ENCODE data around the gene CAPZB. TPM values are rescaled to one million over a fixed set of nuclear protein-coding genes. Genes with fewer than 3 reads are reported as not detected.

Gene CAPZB
- total RNA-seq, 3 donors from 2014 or later = 112 to 114 (median 113) TPM

- intact Hi-C loops (cut with DNase I; ENCODE audit: low total_unique reads) = loop anchor here (10.0 kb wide), 2 partner anchors 47 to 77 kb away; no protein-coding TSS in a partner anchor
- TF ChIP-seq POLR2AphosphoS5 (IDR thresholded peaks at IDR 0.05) (no peak), CTCF (IDR thresholded peaks at IDR 0.05) (no peak), POLR2A (IDR thresholded peaks at IDR 0.05) (no peak)
- Histone ChIP-seq H3K9me3 (no peaks in the 10 kb centered on the region), H3K27me3 (no peaks in the 10 kb centered on the region), H3K36me3 (no peaks in the 10 kb centered on the region), H3K4me1 (peaks cover 7 to 42% of the 10 kb centered on the region in 2 donors), H3K4me3 (no peak overlapping the region), H3K27ac (no peak overlapping the region)
- DNase-seq (ENCODE audit: low spot score in 2 of 2) = no peak
Measured at GRCh38 chr1:19481826-19482398, 3.4 kb downstream of the CAPZB start.

- H3K4me3 ChIP-seq = no peak overlapping the region
- TF ChIP-seq POLR2A (IDR thresholded peaks at IDR 0.05) (no peak), POLR2AphosphoS5 (IDR thresholded peaks at IDR 0.05) (no peak), CTCF (IDR thresholded peaks at IDR 0.05) (no peak)
- H3K9me3 ChIP-seq = no peaks in the 10 kb centered on the region
- peaks cover 7 to 47% of the 10 kb centered on the region in 2 donors for H3K4me1 ChIP-seq
- no peaks in the 10 kb centered on the region for H3K36me3 ChIP-seq
- H3K27ac ChIP-seq = no peak overlapping the region
- intact Hi-C loops (cut with DNase I; ENCODE audit: low total_unique reads) = loop anchor here (10.0 kb wide), 2 partner anchors 45 to 75 kb away; no protein-coding TSS in a partner anchor
- no peaks in the 10 kb centered on the region for H3K27me3 ChIP-seq
- DNase-seq (ENCODE audit: low spot score in 2 of 2) = no peak
Measured at GRCh38 chr1:19480282-19480681, 5.1 kb downstream of the CAPZB start.

GRCh38 chr1:19479351-19480120 is 5.8 kb downstream of the CAPZB start:
- TF ChIP-seq POLR2A (IDR thresholded peaks at IDR 0.05) (no peak), CTCF (IDR thresholded peaks at IDR 0.05) (no peak)
- no peak overlapping the region for H3K4me3 ChIP-seq
- intact Hi-C loops (cut with DNase I; ENCODE audit: low total_unique reads) = loop anchor here (5.0 to 10.0 kb wide), 3 partner anchors 45 to 1952 kb away; no protein-coding TSS in a partner anchor
- DNase-seq (ENCODE audit: low spot score in 2 of 2) = no peak
- no peak overlapping the region for H3K27ac ChIP-seq
- peaks cover 7 to 47% of the 10 kb centered on the region in 2 donors for H3K4me1 ChIP-seq
- H3K9me3 ChIP-seq = no peaks in the 10 kb centered on the region
- H3K36me3 ChIP-seq = no peaks in the 10 kb centered on the region
- H3K27me3 ChIP-seq = no peaks in the 10 kb centered on the region

GRCh38 chr1:19478322-19478721 is 7.0 kb downstream of the CAPZB start:
- no peak for DNase-seq (ENCODE audit: low spot score in 2 of 2)
- intact Hi-C loops (cut with DNase I; ENCODE audit: low total_unique reads) = loop anchor here (5.0 kb wide), 1 partner anchor 1951 kb away; no protein-coding TSS in a partner anchor
- H3K36me3 ChIP-seq = no peaks in the 10 kb centered on the region
- H3K4me1 ChIP-seq = peaks cover 7 to 47% of the 10 kb centered on the region in 2 donors
- H3K4me3 ChIP-seq = no peak overlapping the region
- TF ChIP-seq POLR2A (IDR thresholded peaks at IDR 0.05) (no peak), POLR2AphosphoS5 (IDR thresholded peaks at IDR 0.05) (no peak), CTCF (IDR thresholded peaks at IDR 0.05) (no peak)
- peak overlapping the region in 1 of 2 donors; percentile 42 for H3K27ac ChIP-seq
- H3K9me3 ChIP-seq = no peaks in the 10 kb centered on the region
- no peaks in the 10 kb centered on the region for H3K27me3 ChIP-seq

Measured in breast epithelium (tissue), 4 donors.